Thyroid gland (tissue), 4 donors: ENCODE results near the gene CEP295NL.

Experiments
- CTCF ChIP-seq, 6 experiments: fragments of 200-600 bp in 3 of 6; fragments of 450-650 bp in 3 of 6; sonication (generic) in 3 of 6; IDR thresholded peaks; one replicate each; pipeline ENCODE4 v1.5.1; 2016 to 2019; ENCODE audit warnings: antibody characterized with exemption in 6 of 6, mild to moderate bottlenecking in 2 of 6, inconsistent platforms in 1 of 6, moderate library complexity in 1 of 6
- POLR2A ChIP-seq, 2 donors: fragments of 450-650 bp; IDR thresholded peaks; one replicate each; pipeline ENCODE4 v1.6.1; 2017; ENCODE audit warnings: antibody characterized with exemption in 2 of 2, mild to moderate bottlenecking in 2 of 2, moderate library complexity in 1 of 2

GRCh38 chr17:78947235-78948149 lies 44.5 kb upstream of the CEP295NL start:
- no peak for TF ChIP-seq CTCF (IDR thresholded peaks at IDR 0.05)
- no peak for TF ChIP-seq POLR2A (IDR thresholded peaks at IDR 0.05)
